Stimulated activated CD4-positive, alpha-beta T cell treated with anti-CD3 and anti-CD28 coated beads, Interleukin-1b, Interleukin-23, amount 100 ng/mL, for 4 hours (primary cell): ENCODE results near the gene NCKAP5.

Experiments
- DNase-seq, 2 donors: peaks; one replicate each; pipeline ENCODE4 v3.0.0-alpha.2; 2020; ENCODE audit warnings: low read depth in 2 of 2

NCKAP5 gene

GRCh38 chr2:132999421-132999820 lies 568.8 kb downstream of the NCKAP5 start:
- no peak for DNase-seq

GRCh38 chr2:132998221-132998620 lies 570.0 kb downstream of the NCKAP5 start:
- DNase-seq: no peak

GRCh38 chr2:132991471-132992045 lies 576.7 kb downstream of the NCKAP5 start:
- no peak for DNase-seq

GRCh38 chr2:132984731-132985130 lies 583.5 kb downstream of the NCKAP5 start:
- DNase-seq: no peak

GRCh38 chr2:132980304-132980703 lies 588.0 kb downstream of the NCKAP5 start:
- DNase-seq: no peak

GRCh38 chr2:132979339-132980093 lies 588.7 kb downstream of the NCKAP5 start:
- no peak for DNase-seq

GRCh38 chr2:132978840-132979239 lies 589.4 kb downstream of the NCKAP5 start:
- no peak for DNase-seq

GRCh38 chr2:132977812-132978529 lies 590.3 kb downstream of the NCKAP5 start:
- no peak for DNase-seq

- no peak for DNase-seq
These were observed 592.8 kb downstream of the NCKAP5 start for GRCh38 chr2:132975193-132976105.

GRCh38 chr2:132974467-132975095 lies 593.7 kb downstream of the NCKAP5 start:
- DNase-seq: no peak

GRCh38 chr2:132971310-132972061 lies 596.8 kb downstream of the NCKAP5 start:
- no peak for DNase-seq

GRCh38 chr2:132969371-132969985 lies 598.8 kb downstream of the NCKAP5 start:
- no peak for DNase-seq

GRCh38 chr2:132965460-132965859 lies 602.8 kb downstream of the NCKAP5 start:
- no peak for DNase-seq

- DNase-seq: no peak
These were observed 605.1 kb downstream of the NCKAP5 start for GRCh38 chr2:132963161-132963560.

GRCh38 chr2:132958887-132959286 lies 609.4 kb downstream of the NCKAP5 start:
- DNase-seq: no peak

- no peak for DNase-seq
These were observed 612.2 kb downstream of the NCKAP5 start for GRCh38 chr2:132955871-132956615.

GRCh38 chr2:132953771-132954170 lies 614.5 kb downstream of the NCKAP5 start:
- no peak for DNase-seq

- DNase-seq: no peak
These were observed 617.1 kb downstream of the NCKAP5 start for GRCh38 chr2:132951008-132951714.

GRCh38 chr2:132949108-132949507 lies 619.2 kb downstream of the NCKAP5 start:
- no peak for DNase-seq
